Measurements from ENCODE around the gene ACADL. TPM values are rescaled to one million over a fixed set of nuclear protein-coding genes. Genes with fewer than 3 reads are reported as not detected.

The ACADL gene
- total and polyA plus RNA-seq, 2 donors, result 0.99 to 17.8 TPM

DNA sequence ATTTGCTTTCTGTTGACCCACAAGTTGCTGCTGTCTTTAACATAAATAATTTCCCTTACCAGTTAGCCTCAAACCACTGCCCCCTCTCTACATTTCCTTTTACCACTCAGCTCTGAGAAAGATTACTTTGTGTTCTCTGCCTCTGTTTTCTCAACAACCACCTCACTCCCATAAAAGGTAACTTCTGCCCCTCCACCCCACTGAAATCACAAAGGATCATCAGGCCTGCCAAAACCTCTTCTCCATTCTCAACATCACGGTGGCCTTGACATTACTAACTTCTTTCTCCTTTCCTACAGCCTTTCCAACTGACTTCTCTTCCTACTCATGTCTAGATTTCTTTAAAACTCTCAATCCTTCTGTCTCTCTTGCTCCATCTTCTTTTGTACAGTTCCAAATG, 10.1 kb downstream of the ACADL start:
- Histone ChIP-seq H3K36me3 (ENCODE audit: control insufficient read depth in 2 of 2, insufficient read depth in 2 of 2, low read length in 1 of 2) (no peaks in the 10 kb centered on the region), H3K4me3 (ENCODE audit: low read length in 2 of 2) (no peak overlapping the region), H3K27ac (ENCODE audit: low read depth in 1 of 2, low read length in 1 of 2) (no peak overlapping the region), H3K4me1 (ENCODE audit: control insufficient read depth in 2 of 2, insufficient read depth in 2 of 2, low read length in 2 of 2) (no peaks in the 10 kb centered on the region), H3K27me3 (ENCODE audit: control insufficient read depth in 2 of 2, insufficient read depth in 1 of 2, low read length in 1 of 2) (no peaks in the 10 kb centered on the region), H3K9me3 (ENCODE audit: control insufficient read depth in 2 of 2, insufficient read depth in 1 of 2, low read length in 1 of 2) (no peaks in the 10 kb centered on the region)
- DNase-seq (ENCODE audit: low read depth in 6 of 9, low spot score in 9 of 9), result no peak
- WGBS, result 8% methylated on average over 1 of the region's 1 CpG

- WGBS, result 100% methylated on average over 1 of the region's 1 CpG
Measured at GRCh38 chr2:210210185-210210584, 15.1 kb downstream of the ACADL start.

DNA sequence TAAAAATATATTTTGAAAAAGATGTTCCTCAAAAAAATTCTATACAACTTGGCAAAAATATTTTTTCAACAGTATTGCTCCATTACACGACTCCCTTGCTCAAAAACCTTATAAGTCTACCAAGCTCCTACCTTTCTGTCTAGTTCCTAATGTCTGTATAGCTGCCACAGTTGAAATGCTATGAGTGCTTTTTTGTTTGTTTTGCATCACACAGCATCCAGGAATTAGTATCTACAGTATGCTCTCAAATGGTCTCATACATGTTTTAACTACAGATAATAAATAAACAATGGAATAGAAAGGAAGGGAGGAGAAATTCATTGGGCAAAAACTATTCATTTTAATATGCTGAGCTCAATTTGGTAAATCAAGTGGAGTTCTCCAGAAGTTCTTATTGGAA, 17.3 kb downstream of the ACADL start:
- Histone ChIP-seq H3K36me3 (ENCODE audit: control insufficient read depth in 2 of 2, insufficient read depth in 2 of 2, low read length in 1 of 2) (no peaks in the 10 kb centered on the region), H3K9me3 (ENCODE audit: control insufficient read depth in 2 of 2, insufficient read depth in 1 of 2, low read length in 1 of 2) (no peaks in the 10 kb centered on the region), H3K4me1 (ENCODE audit: control insufficient read depth in 2 of 2, insufficient read depth in 2 of 2, low read length in 2 of 2) (no peaks in the 10 kb centered on the region), H3K27me3 (ENCODE audit: control insufficient read depth in 2 of 2, insufficient read depth in 1 of 2, low read length in 1 of 2) (no peaks in the 10 kb centered on the region), H3K27ac (ENCODE audit: low read depth in 1 of 2, low read length in 1 of 2) (no peak overlapping the region), H3K4me3 (ENCODE audit: low read length in 2 of 2) (no peak overlapping the region)
- DNase-seq (ENCODE audit: low read depth in 6 of 9, low spot score in 9 of 9), result no peak
- WGBS, result 96% methylated on average over 1 of the region's 1 CpG

More at GRCh38 chr2:210210185-210210584, 15.1 kb downstream of the ACADL start:
- no peak overlapping the region for H3K4me3 ChIP-seq (ENCODE audit: low read length in 2 of 2)
- DNase-seq (ENCODE audit: low read depth in 6 of 9, low spot score in 9 of 9), result no peak
- H3K36me3 ChIP-seq (ENCODE audit: control insufficient read depth in 2 of 2, insufficient read depth in 2 of 2, low read length in 1 of 2), result no peaks in the 10 kb centered on the region
- no peaks in the 10 kb centered on the region for H3K9me3 ChIP-seq (ENCODE audit: control insufficient read depth in 2 of 2, insufficient read depth in 1 of 2, low read length in 1 of 2)
- no peak overlapping the region for H3K27ac ChIP-seq (ENCODE audit: low read depth in 1 of 2, low read length in 1 of 2)
- no peaks in the 10 kb centered on the region for H3K27me3 ChIP-seq (ENCODE audit: control insufficient read depth in 2 of 2, insufficient read depth in 1 of 2, low read length in 1 of 2)
- no peaks in the 10 kb centered on the region for H3K4me1 ChIP-seq (ENCODE audit: control insufficient read depth in 2 of 2, insufficient read depth in 2 of 2, low read length in 2 of 2)

- Histone ChIP-seq H3K27me3 (ENCODE audit: control insufficient read depth in 2 of 2, insufficient read depth in 1 of 2, low read length in 1 of 2) (no peaks in the 10 kb centered on the region), H3K36me3 (ENCODE audit: control insufficient read depth in 2 of 2, insufficient read depth in 2 of 2, low read length in 1 of 2) (no peaks in the 10 kb centered on the region), H3K4me3 (ENCODE audit: low read length in 2 of 2) (no peak overlapping the region), H3K4me1 (ENCODE audit: control insufficient read depth in 2 of 2, insufficient read depth in 2 of 2, low read length in 2 of 2) (no peaks in the 10 kb centered on the region), H3K27ac (ENCODE audit: low read depth in 1 of 2, low read length in 1 of 2) (no peak overlapping the region), H3K9me3 (ENCODE audit: control insufficient read depth in 2 of 2, insufficient read depth in 1 of 2, low read length in 1 of 2) (no peaks in the 10 kb centered on the region)
- no peak for DNase-seq (ENCODE audit: low read depth in 6 of 9, low spot score in 9 of 9)
- 85% methylated on average over 1 of the region's 1 CpG for WGBS
Measured at GRCh38 chr2:210203558-210203957, 21.7 kb downstream of the ACADL start.

GRCh38 chr2:210203147-210203546, 22.1 kb downstream of the ACADL start:
- Histone ChIP-seq H3K4me1 (ENCODE audit: control insufficient read depth in 2 of 2, insufficient read depth in 2 of 2, low read length in 2 of 2) (no peaks in the 10 kb centered on the region), H3K36me3 (ENCODE audit: control insufficient read depth in 2 of 2, insufficient read depth in 2 of 2, low read length in 1 of 2) (no peaks in the 10 kb centered on the region), H3K27me3 (ENCODE audit: control insufficient read depth in 2 of 2, insufficient read depth in 1 of 2, low read length in 1 of 2) (no peaks in the 10 kb centered on the region), H3K27ac (ENCODE audit: low read depth in 1 of 2, low read length in 1 of 2) (no peak overlapping the region), H3K4me3 (ENCODE audit: low read length in 2 of 2) (no peak overlapping the region), H3K9me3 (ENCODE audit: control insufficient read depth in 2 of 2, insufficient read depth in 1 of 2, low read length in 1 of 2) (no peaks in the 10 kb centered on the region)
- DNase-seq (ENCODE audit: low read depth in 6 of 9, low spot score in 9 of 9), result no peak
- 94% methylated on average over 1 of the region's 1 CpG for WGBS

GRCh38 chr2:210199854-210200253, 25.4 kb downstream of the ACADL start:
- no peak overlapping the region for H3K27ac ChIP-seq (ENCODE audit: low read depth in 1 of 2, low read length in 1 of 2)
- no peak for DNase-seq (ENCODE audit: low read depth in 6 of 9, low spot score in 9 of 9)
- WGBS, result 94% methylated on average over 3 of the region's 3 CpGs
- no peaks in the 10 kb centered on the region for H3K9me3 ChIP-seq (ENCODE audit: control insufficient read depth in 2 of 2, insufficient read depth in 1 of 2, low read length in 1 of 2)
- H3K4me1 ChIP-seq (ENCODE audit: control insufficient read depth in 2 of 2, insufficient read depth in 2 of 2, low read length in 2 of 2), result peaks cover 0 to 3% of the 10 kb centered on the region in 2 donors
- H3K4me3 ChIP-seq (ENCODE audit: low read length in 2 of 2), result no peak overlapping the region
- H3K36me3 ChIP-seq (ENCODE audit: control insufficient read depth in 2 of 2, insufficient read depth in 2 of 2, low read length in 1 of 2), result no peaks in the 10 kb centered on the region
- H3K27me3 ChIP-seq (ENCODE audit: control insufficient read depth in 2 of 2, insufficient read depth in 1 of 2, low read length in 1 of 2), result no peaks in the 10 kb centered on the region

GRCh38 chr2:210199186-210199765, 26.0 kb downstream of the ACADL start:
- H3K27me3 ChIP-seq (ENCODE audit: control insufficient read depth in 2 of 2, insufficient read depth in 1 of 2, low read length in 1 of 2), result no peaks in the 10 kb centered on the region
- no peak overlapping the region for H3K4me3 ChIP-seq (ENCODE audit: low read length in 2 of 2)
- H3K36me3 ChIP-seq (ENCODE audit: control insufficient read depth in 2 of 2, insufficient read depth in 2 of 2, low read length in 1 of 2), result no peaks in the 10 kb centered on the region
- H3K4me1 ChIP-seq (ENCODE audit: control insufficient read depth in 2 of 2, insufficient read depth in 2 of 2, low read length in 2 of 2), result peaks cover 0 to 3% of the 10 kb centered on the region in 2 donors
- no peaks in the 10 kb centered on the region for H3K9me3 ChIP-seq (ENCODE audit: control insufficient read depth in 2 of 2, insufficient read depth in 1 of 2, low read length in 1 of 2)
- peak in 2 of 9 donors; percentile 38 to 62 for DNase-seq (ENCODE audit: low read depth in 6 of 9, low spot score in 9 of 9)
- no peak overlapping the region for H3K27ac ChIP-seq (ENCODE audit: low read depth in 1 of 2, low read length in 1 of 2)

GRCh38 chr2:210198326-210198725, 26.9 kb downstream of the ACADL start:
- Histone ChIP-seq H3K36me3 (ENCODE audit: control insufficient read depth in 2 of 2, insufficient read depth in 2 of 2, low read length in 1 of 2) (no peaks in the 10 kb centered on the region), H3K27me3 (ENCODE audit: control insufficient read depth in 2 of 2, insufficient read depth in 1 of 2, low read length in 1 of 2) (no peaks in the 10 kb centered on the region), H3K4me1 (ENCODE audit: control insufficient read depth in 2 of 2, insufficient read depth in 2 of 2, low read length in 2 of 2) (peaks cover 0 to 6% of the 10 kb centered on the region in 2 donors), H3K4me3 (ENCODE audit: low read length in 2 of 2) (no peak overlapping the region), H3K9me3 (ENCODE audit: control insufficient read depth in 2 of 2, insufficient read depth in 1 of 2, low read length in 1 of 2) (no peaks in the 10 kb centered on the region), H3K27ac (ENCODE audit: low read depth in 1 of 2, low read length in 1 of 2) (no peak overlapping the region)
- no peak for DNase-seq (ENCODE audit: low read depth in 6 of 9, low spot score in 9 of 9)
- WGBS, result 4% methylated on average over 1 of the region's 1 CpG

DNA sequence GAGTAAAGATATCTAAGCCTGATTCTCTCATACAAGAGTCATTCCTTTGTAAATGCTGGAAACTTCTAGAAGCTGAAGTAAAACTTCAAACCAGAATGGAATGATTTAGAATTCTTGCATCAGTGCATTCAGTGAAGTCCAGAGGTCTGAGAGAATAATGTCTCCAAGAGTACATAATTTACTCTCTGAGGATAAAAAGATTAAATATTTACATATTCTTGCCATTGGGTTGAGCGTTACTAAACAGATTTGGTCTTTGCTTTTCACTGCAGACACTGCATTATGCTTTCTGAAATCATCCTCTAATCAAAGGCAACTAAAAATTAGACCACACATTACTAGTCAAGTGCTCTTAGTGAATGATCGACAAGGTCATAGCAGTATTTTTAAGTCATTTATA, 27.5 kb downstream of the ACADL start:
- Histone ChIP-seq H3K27ac (ENCODE audit: low read depth in 1 of 2, low read length in 1 of 2) (no peak overlapping the region), H3K27me3 (ENCODE audit: control insufficient read depth in 2 of 2, insufficient read depth in 1 of 2, low read length in 1 of 2) (no peaks in the 10 kb centered on the region), H3K9me3 (ENCODE audit: control insufficient read depth in 2 of 2, insufficient read depth in 1 of 2, low read length in 1 of 2) (no peaks in the 10 kb centered on the region), H3K4me3 (ENCODE audit: low read length in 2 of 2) (no peak overlapping the region), H3K4me1 (ENCODE audit: control insufficient read depth in 2 of 2, insufficient read depth in 2 of 2, low read length in 2 of 2) (peaks cover 0 to 6% of the 10 kb centered on the region in 2 donors), H3K36me3 (ENCODE audit: control insufficient read depth in 2 of 2, insufficient read depth in 2 of 2, low read length in 1 of 2) (no peaks in the 10 kb centered on the region)
- DNase-seq (ENCODE audit: low read depth in 6 of 9, low spot score in 9 of 9), result no peak
- WGBS, result 98% methylated on average over 2 of the region's 2 CpGs
